Keratinocyte (primary cell): ENCODE measurements around the gene KDELR1.

Experiments used
- EZH2 ChIP-seq: IDR thresholded peaks from one replicate; pipeline ENCODE4 v1.6.1; 2012; ENCODE audit warnings: inconsistent platforms, mild to moderate bottlenecking, low read length, moderate library complexity
- TF ChIP-seq, protein P1 (sequence below), 3 experiments: IDR thresholded peaks in 1 of 3; conservative IDR thresholded peaks in 1 of 3; optimal IDR thresholded peaks in 1 of 3; 2 replicates in 2 of 3; 3 replicates in 1 of 3; pipeline versions ENCODE3 to v1.5.1; 2011; ENCODE audit warnings: low read length in 3 of 3, mild to moderate bottlenecking in 3 of 3, moderate library complexity in 2 of 3, control low read depth in 1 of 3, inconsistent platforms in 1 of 3; ENCODE audit not compliant: insufficient read depth in 2 of 3; ENCODE audit errors: extremely low read depth in 1 of 3

DNA sequence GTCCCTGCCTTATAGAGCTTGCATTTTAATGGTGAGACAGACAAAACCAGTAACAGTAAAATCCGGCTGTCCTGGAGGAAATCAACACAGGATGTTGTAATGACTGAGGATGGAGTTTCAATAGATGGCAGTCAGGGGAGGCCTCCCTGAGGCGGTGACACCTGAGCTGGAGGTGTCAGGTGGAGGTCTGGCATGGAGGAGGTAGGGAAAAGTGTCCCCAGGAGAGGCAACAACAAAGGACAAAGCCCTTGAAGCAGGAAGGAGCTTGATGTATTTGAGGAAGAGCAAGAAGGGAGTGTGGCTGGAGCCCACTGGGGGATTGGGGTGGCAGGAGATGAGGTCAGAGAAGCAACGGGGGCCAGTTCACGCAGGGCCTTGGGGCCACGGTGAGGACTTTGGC, 9.9 kb upstream of the KDELR1 start:
- TF ChIP-seq, protein P1, sequence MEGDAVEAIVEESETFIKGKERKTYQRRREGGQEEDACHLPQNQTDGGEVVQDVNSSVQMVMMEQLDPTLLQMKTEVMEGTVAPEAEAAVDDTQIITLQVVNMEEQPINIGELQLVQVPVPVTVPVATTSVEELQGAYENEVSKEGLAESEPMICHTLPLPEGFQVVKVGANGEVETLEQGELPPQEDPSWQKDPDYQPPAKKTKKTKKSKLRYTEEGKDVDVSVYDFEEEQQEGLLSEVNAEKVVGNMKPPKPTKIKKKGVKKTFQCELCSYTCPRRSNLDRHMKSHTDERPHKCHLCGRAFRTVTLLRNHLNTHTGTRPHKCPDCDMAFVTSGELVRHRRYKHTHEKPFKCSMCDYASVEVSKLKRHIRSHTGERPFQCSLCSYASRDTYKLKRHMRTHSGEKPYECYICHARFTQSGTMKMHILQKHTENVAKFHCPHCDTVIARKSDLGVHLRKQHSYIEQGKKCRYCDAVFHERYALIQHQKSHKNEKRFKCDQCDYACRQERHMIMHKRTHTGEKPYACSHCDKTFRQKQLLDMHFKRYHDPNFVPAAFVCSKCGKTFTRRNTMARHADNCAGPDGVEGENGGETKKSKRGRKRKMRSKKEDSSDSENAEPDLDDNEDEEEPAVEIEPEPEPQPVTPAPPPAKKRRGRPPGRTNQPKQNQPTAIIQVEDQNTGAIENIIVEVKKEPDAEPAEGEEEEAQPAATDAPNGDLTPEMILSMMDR (optimal IDR thresholded peaks at IDR 0.05 in 1 of 3, IDR thresholded peaks at IDR 0.05 in 1 of 3, conservative IDR thresholded peaks at IDR 0.05 in 1 of 3; ENCODE audit: extremely low read depth in 1 of 3, insufficient read depth in 2 of 3, low read length in 3 of 3), result no peak
- TF ChIP-seq EZH2, result no peak
